Rectal smooth muscle tissue (tissue), 1 donor: ENCODE measurements around the gene SPRED2.

Experiments used
- H3K27ac ChIP-seq: one replicate; pipeline ENCODE4 v1.7.0; 2013; ENCODE audit warnings: low read depth, low read length, inconsistent platforms
- H3K27me3 ChIP-seq: one replicate; pipeline ENCODE4 v1.7.0; 2013; ENCODE audit warnings: low read length; ENCODE audit not compliant: control insufficient read depth, insufficient read depth
- H3K36me3 ChIP-seq: one replicate; pipeline ENCODE4 v1.7.0; 2013; ENCODE audit warnings: low read length; ENCODE audit not compliant: control insufficient read depth, insufficient read depth
- H3K4me1 ChIP-seq: one replicate; pipeline ENCODE4 v1.7.0; 2013; ENCODE audit warnings: low read length; ENCODE audit not compliant: control insufficient read depth, insufficient read depth
- H3K4me3 ChIP-seq: one replicate; pipeline ENCODE4 v1.7.0; 2013; ENCODE audit warnings: low read length
- H3K9ac ChIP-seq: one replicate; pipeline ENCODE4 v1.7.0; 2013; ENCODE audit warnings: low read length

The SPRED2 gene

DNA sequence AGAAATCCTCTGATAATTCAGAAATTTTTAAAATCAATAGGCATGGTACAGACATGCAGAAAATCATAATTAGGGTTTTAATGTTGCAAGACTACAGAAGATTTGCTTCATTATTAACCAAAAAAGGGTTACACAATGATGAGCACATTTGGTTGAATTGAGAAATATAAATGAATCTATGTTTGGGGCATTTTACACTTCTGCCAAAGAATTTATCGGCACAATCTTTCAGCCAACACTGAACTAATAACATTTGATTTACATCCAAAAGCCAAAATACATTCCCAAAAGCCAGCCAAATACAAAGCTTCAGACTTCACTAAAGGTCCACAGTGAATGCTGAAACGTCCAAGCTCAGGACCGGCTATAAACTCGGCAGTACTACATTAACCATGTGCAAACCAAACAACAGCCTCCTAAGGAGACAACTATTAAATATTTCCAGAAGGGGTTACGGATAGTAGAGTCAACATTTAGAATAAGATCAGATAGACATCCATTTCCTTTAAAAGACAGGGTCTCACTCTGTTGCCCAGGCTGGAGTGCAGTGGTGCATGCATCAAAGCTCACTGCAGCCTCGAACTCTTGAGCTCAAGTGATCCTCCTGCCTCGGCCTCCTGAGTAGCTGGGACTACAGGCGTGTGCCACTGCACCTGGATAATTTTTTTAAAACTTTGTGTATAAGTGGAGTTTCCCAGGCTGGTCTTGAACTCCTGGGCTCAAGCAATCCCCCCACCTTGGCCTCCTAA, 29.4 kb downstream of the SPRED2 start:
- H3K4me1 ChIP-seq, result no peaks in the 10 kb centered on the region
- no peak overlapping the region for H3K9ac ChIP-seq
- H3K36me3 ChIP-seq, result no peaks in the 10 kb centered on the region
- no peak overlapping the region for H3K4me3 ChIP-seq
- H3K27me3 ChIP-seq, result no peaks in the 10 kb centered on the region
- H3K27ac ChIP-seq, result no peak overlapping the region

GRCh38 chr2:65402323-65402722, 30.1 kb downstream of the SPRED2 start:
- Histone ChIP-seq H3K27ac (no peak overlapping the region), H3K4me3 (no peak overlapping the region), H3K4me1 (no peaks in the 10 kb centered on the region), H3K36me3 (no peaks in the 10 kb centered on the region), H3K9ac (no peak overlapping the region), H3K27me3 (no peaks in the 10 kb centered on the region)

- Histone ChIP-seq H3K9ac (no peak overlapping the region), H3K36me3 (no peaks in the 10 kb centered on the region), H3K27me3 (no peaks in the 10 kb centered on the region), H3K27ac (no peak overlapping the region), H3K4me1 (no peaks in the 10 kb centered on the region), H3K4me3 (no peak overlapping the region)
These were observed 35.3 kb downstream of the SPRED2 start for GRCh38 chr2:65397122-65397521.

- no peak overlapping the region for H3K4me3 ChIP-seq
- no peaks in the 10 kb centered on the region for H3K4me1 ChIP-seq
- no peaks in the 10 kb centered on the region for H3K36me3 ChIP-seq
- no peaks in the 10 kb centered on the region for H3K27me3 ChIP-seq
- no peak overlapping the region for H3K9ac ChIP-seq
- no peak overlapping the region for H3K27ac ChIP-seq
These were observed 35.9 kb downstream of the SPRED2 start for GRCh38 chr2:65396348-65397026.

- no peaks in the 10 kb centered on the region for H3K36me3 ChIP-seq
- H3K4me3 ChIP-seq, result no peak overlapping the region
- H3K27ac ChIP-seq, result no peak overlapping the region
- no peaks in the 10 kb centered on the region for H3K4me1 ChIP-seq
- no peak overlapping the region for H3K9ac ChIP-seq
- no peaks in the 10 kb centered on the region for H3K27me3 ChIP-seq
These were observed 36.6 kb downstream of the SPRED2 start for GRCh38 chr2:65395621-65396347.

- H3K4me1 ChIP-seq, result no peaks in the 10 kb centered on the region
- H3K27ac ChIP-seq, result no peak overlapping the region
- H3K4me3 ChIP-seq, result no peak overlapping the region
- no peak overlapping the region for H3K9ac ChIP-seq
- H3K36me3 ChIP-seq, result no peaks in the 10 kb centered on the region
- no peaks in the 10 kb centered on the region for H3K27me3 ChIP-seq
These were observed 38.5 kb downstream of the SPRED2 start for GRCh38 chr2:65393743-65394422.

DNA sequence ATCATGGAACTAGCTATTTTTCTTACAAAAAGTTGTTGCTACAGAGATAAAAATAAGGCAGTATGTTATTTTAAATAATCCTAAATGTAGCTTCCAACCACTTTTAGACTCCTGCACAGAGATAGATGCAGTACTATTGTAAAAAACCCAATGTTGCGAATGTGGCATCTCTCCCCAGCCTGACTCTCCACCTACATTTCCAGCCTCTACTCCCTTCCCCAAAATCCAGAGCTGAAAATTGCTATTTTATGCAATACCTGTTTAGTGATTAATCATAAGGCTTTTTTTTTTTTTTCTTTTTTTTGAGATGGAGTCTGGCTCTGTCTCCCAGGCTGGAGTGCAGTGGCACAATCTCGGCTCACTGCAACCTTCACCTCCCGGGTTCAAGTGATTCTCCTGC, 39.4 kb downstream of the SPRED2 start:
- H3K4me1 ChIP-seq, result no peaks in the 10 kb centered on the region

GRCh38 chr2:65392609-65393008, 39.8 kb downstream of the SPRED2 start:
- no peaks in the 10 kb centered on the region for H3K36me3 ChIP-seq
- H3K4me1 ChIP-seq, result no peaks in the 10 kb centered on the region
- no peak overlapping the region for H3K27ac ChIP-seq
- no peak overlapping the region for H3K9ac ChIP-seq
- H3K4me3 ChIP-seq, result no peak overlapping the region
- H3K27me3 ChIP-seq, result no peaks in the 10 kb centered on the region

More for the DNA sequence above, 39.4 kb downstream of the SPRED2 start:
- Histone ChIP-seq H3K4me3 (no peak overlapping the region), H3K27me3 (no peaks in the 10 kb centered on the region), H3K9ac (no peak overlapping the region), H3K36me3 (no peaks in the 10 kb centered on the region), H3K27ac (no peak overlapping the region)

DNA sequence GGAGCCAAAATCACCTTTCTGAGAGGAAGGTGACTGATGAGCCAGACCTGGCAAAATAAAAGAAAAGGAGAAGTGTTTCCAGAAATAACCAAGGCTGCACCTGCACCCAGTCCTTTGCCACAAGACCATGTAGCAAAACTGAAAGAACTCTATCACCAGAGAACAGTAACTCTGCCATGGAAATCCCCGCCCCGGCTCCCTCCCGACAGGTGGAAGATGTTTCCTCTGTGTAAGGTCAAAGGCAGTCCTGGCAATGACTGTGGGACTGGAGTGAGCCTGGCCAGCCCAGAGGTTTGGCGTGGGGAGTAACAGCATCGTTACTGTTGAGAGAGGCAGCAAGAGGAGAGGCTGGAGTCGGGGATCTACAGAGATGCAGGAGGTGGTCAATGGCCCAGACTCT, 42.3 kb downstream of the SPRED2 start:
- no peaks in the 10 kb centered on the region for H3K27me3 ChIP-seq
- H3K9ac ChIP-seq, result no peak overlapping the region
- H3K36me3 ChIP-seq, result no peaks in the 10 kb centered on the region
- H3K27ac ChIP-seq, result no peak overlapping the region
- H3K4me1 ChIP-seq, result no peaks in the 10 kb centered on the region
- no peak overlapping the region for H3K4me3 ChIP-seq

- Histone ChIP-seq H3K27ac (no peak overlapping the region), H3K36me3 (no peaks in the 10 kb centered on the region), H3K27me3 (no peaks in the 10 kb centered on the region), H3K4me3 (no peak overlapping the region), H3K4me1 (no peaks in the 10 kb centered on the region), H3K9ac (no peak overlapping the region)
These were observed 42.9 kb downstream of the SPRED2 start for GRCh38 chr2:65389476-65389875.

DNA sequence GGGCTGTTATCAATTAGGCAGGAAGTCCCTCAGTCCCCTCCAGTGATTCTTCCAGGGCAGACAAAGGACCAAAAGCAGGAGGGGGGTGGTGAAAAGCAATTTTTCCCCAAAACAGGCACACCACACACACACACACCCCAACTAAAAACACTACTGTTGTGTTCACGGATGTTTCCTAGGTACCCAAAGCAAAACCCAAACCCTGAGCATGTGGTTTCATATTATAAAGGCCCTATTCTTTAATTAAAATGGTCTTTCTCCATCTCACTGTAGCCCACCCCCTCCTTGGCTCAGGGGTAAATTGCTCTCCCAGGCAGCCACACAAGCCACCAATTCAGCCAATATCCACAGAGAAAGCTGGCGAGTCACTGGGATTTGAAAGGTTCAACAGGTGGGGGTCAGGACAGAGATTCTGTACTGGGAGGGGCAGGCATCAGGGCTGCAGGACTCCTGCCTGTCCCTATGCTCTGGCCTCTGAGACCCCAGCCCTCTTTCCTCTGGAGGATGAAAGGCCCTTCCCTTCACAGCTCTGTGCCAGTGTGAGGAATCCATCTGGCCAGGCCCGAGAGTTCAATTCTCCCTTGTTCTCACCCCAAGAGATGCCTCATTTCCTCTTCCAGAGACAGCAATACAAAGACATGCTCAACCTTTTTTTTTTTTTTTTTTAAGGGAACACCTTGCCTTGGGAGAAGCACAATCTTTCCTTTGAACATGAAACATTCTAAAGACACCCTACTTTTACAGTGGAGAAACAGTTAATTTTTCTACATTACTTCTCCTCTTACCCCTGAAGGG, 43.6 kb downstream of the SPRED2 start:
- Histone ChIP-seq H3K4me3 (no peak overlapping the region), H3K27ac (no peak overlapping the region), H3K27me3 (no peaks in the 10 kb centered on the region), H3K36me3 (no peaks in the 10 kb centered on the region), H3K4me1 (no peaks in the 10 kb centered on the region), H3K9ac (no peak overlapping the region)
